ENCODE measurements around the gene PLA2G3. TPM values are rescaled to one million over a fixed set of nuclear protein-coding genes. Genes with fewer than 3 reads are reported as not detected.

Gene PLA2G3
- total RNA-seq, 2 experiments from 2014 or later, result not detected

Other genes starting within 250 kb of the PLA2G3 start
- gene MORC2, start 171.7 kb downstream of the PLA2G3 start, total RNA-seq, result 10 to 100 TPM; 39.7 to 40.2 TPM
- 10 to 100 TPM; 71.2 to 72.5 TPM for gene TUG1, start 171.2 kb downstream of the PLA2G3 start, total RNA-seq
- gene SMTN, start 59.2 kb downstream of the PLA2G3 start, total RNA-seq, result 10 to 100 TPM; 36.4 to 41.4 TPM
- gene SELENOM, start 32.9 kb downstream of the PLA2G3 start, total RNA-seq, result 1 to 10 TPM; 2.3 to 2.4 TPM
- not detected for gene INPP5J, start 17.5 kb downstream of the PLA2G3 start, total RNA-seq
- 10 to 100 TPM; 21.4 to 21.7 TPM for gene RNF185, start 19.7 kb upstream of the PLA2G3 start, total RNA-seq
- gene LIMK2, start 71.8 kb upstream of the PLA2G3 start, total RNA-seq, result 10 to 100 TPM; 44.0 to 46.4 TPM
- gene PIK3IP1, start 152.0 kb upstream of the PLA2G3 start, total RNA-seq, result 10 to 100 TPM; 56.4 to 57.8 TPM
- 10 to 100 TPM; 18.6 to 19.5 TPM for gene PATZ1, start 205.8 kb upstream of the PLA2G3 start, total RNA-seq

All from activated CD4-positive, alpha-beta memory T cell treated with anti-CD3 and anti-CD28 coated beads, Interleukin-2, amount 10 ng/mL, durations not matched to agents 7 days and 5 days (primary cell).